HG03439 (cell line): Measurements from ENCODE around the gene MVB12B.

Experiments used
- ATAC-seq: cut with Tn5 transposase; IDR thresholded peaks from one replicate; pipeline ENCODE4 v1.9.1; 2021; ENCODE audit warnings: mild to moderate bottlenecking, moderate library complexity; ENCODE audit not compliant: unreplicated experiment

MVB12B gene

GRCh38 chr9:126500600-126501382, 174.2 kb downstream of the MVB12B start:
- ATAC-seq = no peak

- no peak for ATAC-seq
Measured at GRCh38 chr9:126501383-126502331, 175.0 kb downstream of the MVB12B start.

GRCh38 chr9:126502417-126503332, 176.0 kb downstream of the MVB12B start:
- ATAC-seq = no peak

- no peak for ATAC-seq
Measured at GRCh38 chr9:126503333-126504085, 176.9 kb downstream of the MVB12B start.

- ATAC-seq = no peak
Measured at GRCh38 chr9:126504086-126504976, 177.7 kb downstream of the MVB12B start.

- ATAC-seq = no peak
Measured at GRCh38 chr9:126504977-126505455, 178.4 kb downstream of the MVB12B start.

GRCh38 chr9:126505697-126506346, 179.2 kb downstream of the MVB12B start:
- ATAC-seq = no peak

- ATAC-seq = no peak
Measured at GRCh38 chr9:126506361-126507317, 180.0 kb downstream of the MVB12B start.

- no peak for ATAC-seq
Measured at GRCh38 chr9:126507318-126508109, 180.9 kb downstream of the MVB12B start.

GRCh38 chr9:126508171-126508591, 181.6 kb downstream of the MVB12B start:
- no peak for ATAC-seq

GRCh38 chr9:126508928-126509327, 182.3 kb downstream of the MVB12B start:
- ATAC-seq = no peak

GRCh38 chr9:126509718-126510117, 183.1 kb downstream of the MVB12B start:
- no peak for ATAC-seq

- ATAC-seq = no peak
Measured at GRCh38 chr9:126510564-126510963, 183.9 kb downstream of the MVB12B start.

GRCh38 chr9:126511411-126511810, 184.8 kb downstream of the MVB12B start:
- ATAC-seq = no peak

- no peak for ATAC-seq
Measured at GRCh38 chr9:126513159-126514036, 186.8 kb downstream of the MVB12B start.
